DLD1 (cell line): ENCODE data around the gene DCAF10.
"Not testable (repeated sequence)": the region's sequence is repeated elsewhere in the genome, so short reads cannot be mapped to it uniquely, and the experiment has no call there.

ENCODE experiments used
- in situ Hi-C: cut with HindIII; loops from 2 replicates; pipeline ENCODE4 v1.10.0; 2017; ENCODE audit warnings: low sequenced_read_pairs

DCAF10 gene

GRCh38 chr9:37906312-37907239 is 106.0 kb downstream of the DCAF10 start:
- in situ Hi-C loops: no loop called here

DNA sequence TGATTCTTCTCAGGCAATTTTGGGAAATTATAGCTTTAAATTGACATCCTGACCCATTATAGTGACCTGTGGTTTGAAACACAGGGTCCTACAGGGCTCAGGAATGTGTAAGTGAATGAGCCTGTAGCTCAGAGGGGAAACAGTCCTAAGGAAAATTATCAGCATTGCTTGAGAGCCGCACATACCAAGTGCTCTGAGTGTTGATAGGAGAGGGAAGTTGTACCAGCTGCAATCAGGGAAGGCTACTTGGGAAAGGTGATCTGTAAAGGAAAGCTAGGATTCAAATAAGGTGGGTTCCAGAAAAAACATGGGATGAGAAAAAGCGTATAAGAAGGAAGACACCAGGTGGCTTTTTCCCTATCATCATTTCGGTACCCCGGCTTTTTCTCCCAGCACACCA is 107.7 kb downstream of the DCAF10 start:
- in situ Hi-C loops: no loop called here

GRCh38 chr9:37908698-37909186 is 108.1 kb downstream of the DCAF10 start:
- in situ Hi-C loops: no loop called here

DNA sequence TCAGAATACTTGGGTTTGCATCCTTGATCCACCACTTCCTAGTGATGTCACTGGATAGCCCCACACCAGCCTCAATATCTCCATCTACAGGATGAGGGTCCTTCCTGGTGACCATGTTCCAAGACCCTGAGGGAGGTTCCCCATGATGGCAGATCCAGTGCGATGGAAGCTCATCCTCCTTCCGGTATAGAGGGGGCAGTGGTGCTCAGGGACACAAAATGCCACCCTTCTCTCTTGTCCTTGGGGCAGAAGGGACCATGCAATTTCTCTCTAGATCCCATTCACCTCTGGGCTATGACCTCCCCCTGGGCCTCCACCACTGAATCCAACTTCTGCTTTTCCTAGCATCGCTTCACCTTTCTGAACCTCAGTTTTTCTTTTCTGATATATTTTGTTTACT is 108.7 kb downstream of the DCAF10 start:
- in situ Hi-C loops: no loop called here

- in situ Hi-C loops: not testable (repeated sequence)
Measured at GRCh38 chr9:37909836-37910235, 109.2 kb downstream of the DCAF10 start.

DNA sequence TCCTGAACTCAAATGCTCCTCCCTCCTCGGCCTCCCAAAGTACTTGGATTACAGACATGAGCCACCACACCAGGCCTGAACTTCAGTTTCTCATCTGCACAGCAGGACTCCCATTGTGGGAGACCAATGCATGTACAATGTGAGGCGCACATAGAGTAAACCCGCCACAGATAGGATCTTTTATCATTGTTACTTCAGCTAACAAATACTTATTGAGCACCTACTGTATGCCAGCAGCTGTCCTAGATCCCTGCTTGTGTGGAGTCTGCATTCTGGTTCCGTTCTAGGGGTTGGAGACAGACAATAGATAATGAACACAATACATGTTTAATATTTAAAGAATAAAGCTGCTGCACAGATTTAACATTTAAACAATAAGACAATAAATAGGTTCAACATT is 109.7 kb downstream of the DCAF10 start:
- in situ Hi-C loops: no loop called here

DNA sequence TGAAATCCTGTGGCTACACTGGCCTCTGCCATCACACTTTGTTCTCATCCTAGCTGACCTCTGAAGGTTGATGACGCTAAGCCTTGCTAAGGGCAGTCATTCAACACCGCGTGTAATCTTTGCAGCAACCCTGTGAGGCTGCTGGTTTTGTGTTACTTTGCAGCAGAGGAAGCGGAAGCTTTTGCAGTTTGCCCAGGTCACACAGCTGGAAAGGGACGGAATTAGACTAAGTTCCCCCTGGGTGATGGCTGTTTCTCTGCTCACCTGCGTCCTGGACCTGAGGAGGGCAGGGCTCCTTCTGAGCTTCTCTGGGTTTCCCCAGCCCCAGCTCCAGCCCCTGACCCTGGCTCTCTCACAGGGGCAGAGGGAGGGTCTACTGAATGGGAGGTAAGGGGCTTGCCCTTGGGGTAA is 110.7 kb downstream of the DCAF10 start:
- in situ Hi-C loops: no loop called here

DNA sequence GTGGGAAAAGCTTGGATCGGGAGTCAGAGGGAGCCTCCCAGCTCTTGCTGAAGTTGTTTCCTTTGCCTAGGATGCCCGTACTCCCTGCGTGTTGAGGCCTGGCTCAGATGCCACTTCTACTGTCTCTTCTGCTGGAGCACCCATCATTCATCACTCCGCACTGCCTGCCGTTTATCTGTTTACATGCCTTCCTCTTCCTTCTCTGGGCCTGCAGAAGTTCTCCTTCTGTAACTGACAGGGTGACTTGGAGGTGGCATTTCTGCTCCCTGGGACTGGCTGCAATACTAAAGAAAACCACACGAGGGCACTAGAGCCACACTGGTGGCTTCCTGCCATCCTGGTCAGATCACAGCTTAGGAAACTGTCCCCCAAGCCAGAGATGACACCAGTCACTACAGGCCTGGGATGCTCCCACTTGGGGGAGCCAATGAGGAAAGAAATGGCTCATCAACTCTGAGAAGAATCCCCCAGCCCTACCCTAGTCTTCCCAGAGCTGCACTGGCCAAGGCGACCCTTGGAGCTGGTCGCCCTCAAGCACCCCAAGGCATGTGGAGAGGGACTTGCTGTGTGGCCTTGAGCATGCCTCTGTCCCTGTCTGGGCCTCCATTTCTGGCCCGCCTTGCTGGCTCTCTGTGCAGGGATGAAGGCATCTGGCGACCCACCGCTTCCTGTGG is 113.0 kb downstream of the DCAF10 start:
- in situ Hi-C loops: no loop called here

GRCh38 chr9:37914154-37914551 is 113.6 kb downstream of the DCAF10 start:
- in situ Hi-C loops: no loop called here

- in situ Hi-C loops: no loop called here
Measured at GRCh38 chr9:37914701-37915358, 114.2 kb downstream of the DCAF10 start.

- in situ Hi-C loops: no loop called here
Measured at GRCh38 chr9:37915911-37916470, 115.4 kb downstream of the DCAF10 start.

DNA sequence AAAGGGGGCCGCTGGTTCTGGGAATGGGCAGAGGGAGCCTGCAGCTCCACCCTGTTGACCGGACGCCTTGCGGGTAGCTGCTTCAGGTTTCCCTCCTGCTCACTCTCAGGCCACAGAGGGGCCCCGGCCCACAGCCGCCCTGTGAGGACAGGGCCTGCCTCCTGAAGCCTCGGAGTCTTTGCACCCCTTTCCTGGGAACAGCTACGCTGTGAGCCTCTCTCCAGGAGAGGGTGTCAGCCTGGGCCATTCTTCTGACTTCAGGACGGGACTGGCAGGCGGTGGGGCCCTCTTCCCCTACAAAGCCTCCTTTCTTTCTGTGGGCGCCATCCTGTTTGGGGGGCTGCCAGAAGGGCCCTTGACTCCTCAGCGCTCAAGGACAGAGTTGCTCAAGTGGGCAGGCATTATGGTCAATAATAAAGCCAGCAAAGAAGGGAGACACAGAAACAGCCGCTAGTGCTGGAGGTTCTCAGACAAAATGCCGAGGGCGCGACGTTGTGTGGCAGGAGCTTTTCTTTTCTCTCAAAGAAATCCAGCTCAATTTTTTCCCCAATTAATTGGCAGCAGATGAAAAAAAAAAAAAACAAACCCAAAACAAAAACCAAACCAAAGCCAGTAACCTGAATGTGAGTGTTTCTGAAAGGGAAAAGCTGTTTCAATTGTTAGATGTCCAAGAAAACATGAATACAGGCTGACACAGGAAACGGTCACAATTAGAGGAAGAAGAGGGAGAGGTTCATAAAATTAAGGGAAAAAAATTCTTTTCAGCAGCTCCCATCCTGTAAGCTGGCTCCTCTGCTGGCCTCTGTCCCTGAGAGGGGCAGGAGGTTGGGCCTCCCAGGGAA is 116.1 kb downstream of the DCAF10 start:
- in situ Hi-C loops: no loop called here
